OCI-M1 (cell line): ENCODE results near the gene LIN7C.

Source experiments
- DNase-seq: peaks from one replicate; lab custom pipeline; 2025; lab: John Stamatoyannopoulos, UW

The LIN7C gene

GRCh38 chr11:27507557-27508322 is 1.2 kb upstream of the LIN7C start:
- DNase-seq, result no peak

DNA sequence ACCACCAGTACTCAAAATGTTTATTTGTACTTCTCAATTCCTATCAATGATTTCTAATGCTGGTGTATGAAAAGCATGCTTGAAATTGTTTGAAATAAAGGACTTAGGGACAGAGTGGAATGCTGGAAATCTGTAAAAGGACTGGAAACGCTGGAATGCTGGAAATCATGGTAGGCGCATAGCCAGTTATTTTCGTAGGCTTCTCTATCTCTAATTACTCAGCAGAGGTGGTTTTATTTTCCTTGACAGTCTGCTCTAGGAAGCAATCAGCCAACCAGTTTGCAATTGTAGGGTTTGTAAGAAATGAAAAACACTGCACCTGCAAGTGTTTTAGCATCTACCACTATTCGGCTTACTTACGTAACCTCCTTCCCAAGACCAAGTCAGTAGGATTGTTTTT is 788 bp downstream of the LIN7C start:
- peak; percentile 40 for DNase-seq

DNA sequence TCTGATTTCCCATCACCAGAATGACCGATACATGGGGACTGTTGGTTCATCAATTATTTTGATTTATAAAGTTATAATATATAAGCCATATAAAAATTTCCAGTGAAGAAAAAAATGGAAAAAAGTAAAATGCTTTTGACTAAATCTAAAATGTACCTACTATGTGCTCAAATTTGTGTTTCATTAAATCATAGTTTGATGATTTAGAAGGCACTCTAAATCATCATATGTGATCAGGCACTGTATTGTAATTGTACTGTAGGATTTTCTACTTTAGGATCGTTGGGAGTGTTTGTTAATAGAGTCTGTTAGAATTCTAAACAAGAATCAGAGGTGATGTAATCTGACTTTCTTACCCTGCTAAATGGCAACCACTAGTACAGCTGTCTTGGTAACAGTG is 2.4 kb downstream of the LIN7C start:
- no peak for DNase-seq

DNA sequence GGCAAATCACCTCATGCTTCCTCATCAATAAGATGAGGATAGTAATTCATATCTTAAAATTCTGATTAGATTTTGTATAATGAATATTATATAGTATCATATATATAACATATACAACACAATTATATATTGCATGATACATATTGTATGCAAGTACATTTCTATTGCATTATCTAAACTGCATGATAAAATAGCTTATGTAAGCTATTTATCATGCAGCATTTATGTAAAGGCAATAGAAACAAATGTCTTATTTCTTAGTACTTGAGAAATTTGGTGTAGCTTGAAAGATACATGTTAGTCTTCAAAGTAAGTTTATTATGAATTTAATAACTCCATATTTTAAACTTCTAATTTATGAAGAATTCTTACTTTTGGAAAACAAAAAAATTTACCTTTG is 5.5 kb downstream of the LIN7C start:
- DNase-seq, result no peak

DNA sequence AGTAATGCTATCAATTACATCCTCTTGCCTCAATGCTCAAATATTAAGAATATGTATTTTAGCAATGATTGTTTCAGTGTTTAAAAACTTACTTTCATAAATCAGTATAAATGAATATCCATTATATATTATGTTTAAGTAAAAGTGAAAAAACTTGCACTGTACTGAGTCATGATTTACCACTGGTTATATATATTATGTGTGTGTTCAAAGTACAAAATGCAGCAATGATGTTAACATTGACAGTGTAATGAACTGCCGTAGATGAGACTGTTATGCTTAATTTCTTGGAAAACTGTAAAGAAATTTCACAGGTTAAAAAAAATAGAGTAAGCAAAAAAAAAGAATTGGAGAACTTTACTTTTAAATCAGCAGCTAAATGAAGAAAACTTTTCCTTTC is 8.7 kb downstream of the LIN7C start:
- no peak for DNase-seq

DNA sequence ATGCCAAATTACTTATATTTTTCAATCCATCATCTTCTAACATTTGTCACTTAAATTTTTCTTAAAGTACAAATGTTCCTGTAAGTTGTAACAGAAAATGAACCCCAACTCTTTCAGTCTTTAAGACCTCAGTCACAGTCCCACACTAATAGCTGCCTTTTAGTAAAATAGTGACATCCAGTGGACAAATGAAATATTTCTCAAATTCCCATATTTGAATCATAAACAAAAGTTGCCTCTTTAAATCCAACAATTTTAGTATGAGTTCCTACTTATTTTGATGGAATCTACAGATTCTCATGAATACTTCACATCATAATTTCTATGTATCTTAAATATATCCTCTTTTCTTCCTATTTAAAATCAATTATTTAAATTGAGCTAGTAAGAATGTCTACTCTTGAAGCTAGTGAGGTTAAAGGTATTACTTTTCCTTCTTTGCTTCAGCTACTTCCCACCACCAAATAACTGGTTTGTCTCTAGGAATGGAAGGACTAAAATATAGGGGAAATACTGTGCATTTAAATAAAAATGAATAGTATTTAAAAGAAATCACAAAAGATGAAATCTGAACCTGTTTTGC is 9.2 kb downstream of the LIN7C start:
- DNase-seq, result peak; percentile 72

- DNase-seq, result no peak
Observed at GRCh38 chr11:27496461-27496860, 10.1 kb downstream of the LIN7C start.

DNA sequence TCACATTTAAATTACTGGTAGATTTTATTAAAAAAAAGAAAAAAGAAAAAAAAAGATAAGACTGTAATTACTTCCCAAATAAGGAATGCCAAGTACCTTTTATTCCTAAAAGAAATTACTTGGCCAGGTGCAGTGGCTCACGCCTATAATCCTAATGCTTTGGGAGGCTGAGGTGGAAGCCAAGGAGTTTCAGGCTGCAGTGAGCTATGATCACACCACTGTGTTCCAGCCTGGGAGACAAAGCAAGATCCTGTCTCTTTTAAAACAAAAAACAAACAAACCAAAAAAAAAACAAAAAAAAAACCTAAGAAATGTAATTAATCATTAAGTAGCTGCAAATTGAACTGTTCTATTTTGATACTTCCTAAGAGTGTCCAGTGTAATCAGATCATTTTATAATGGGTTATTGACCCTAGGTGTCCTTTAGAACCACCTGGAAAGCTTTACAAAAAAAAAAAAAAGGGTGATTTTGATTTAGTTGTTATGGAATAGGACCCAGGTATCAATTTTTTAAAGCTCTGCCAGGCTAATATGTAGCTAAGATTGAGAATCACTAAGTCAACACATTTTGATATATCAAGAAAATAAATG is 10.8 kb downstream of the LIN7C start:
- DNase-seq, result no peak

- DNase-seq, result no peak
Observed at GRCh38 chr11:27489092-27489491, 17.5 kb downstream of the LIN7C start.

DNA sequence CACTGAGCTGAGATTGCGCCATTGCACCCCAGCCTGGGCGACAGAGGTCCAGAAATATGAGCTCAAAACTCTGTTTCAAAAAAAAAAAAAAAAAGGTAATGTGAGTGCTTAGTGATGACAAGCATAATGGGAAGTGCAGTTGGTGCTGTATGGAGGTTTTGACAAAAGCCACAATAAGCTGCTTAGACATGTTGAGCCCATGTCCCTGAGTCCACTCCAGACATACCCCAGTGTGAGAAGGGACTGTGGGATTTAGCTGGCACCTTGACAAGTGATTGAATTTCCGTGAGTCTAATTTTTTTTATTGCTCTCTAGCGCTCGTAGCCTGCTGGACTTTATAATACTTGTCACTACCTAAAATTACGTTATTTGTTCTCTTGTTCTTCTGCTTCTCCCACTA is 18.9 kb downstream of the LIN7C start:
- no peak for DNase-seq

DNA sequence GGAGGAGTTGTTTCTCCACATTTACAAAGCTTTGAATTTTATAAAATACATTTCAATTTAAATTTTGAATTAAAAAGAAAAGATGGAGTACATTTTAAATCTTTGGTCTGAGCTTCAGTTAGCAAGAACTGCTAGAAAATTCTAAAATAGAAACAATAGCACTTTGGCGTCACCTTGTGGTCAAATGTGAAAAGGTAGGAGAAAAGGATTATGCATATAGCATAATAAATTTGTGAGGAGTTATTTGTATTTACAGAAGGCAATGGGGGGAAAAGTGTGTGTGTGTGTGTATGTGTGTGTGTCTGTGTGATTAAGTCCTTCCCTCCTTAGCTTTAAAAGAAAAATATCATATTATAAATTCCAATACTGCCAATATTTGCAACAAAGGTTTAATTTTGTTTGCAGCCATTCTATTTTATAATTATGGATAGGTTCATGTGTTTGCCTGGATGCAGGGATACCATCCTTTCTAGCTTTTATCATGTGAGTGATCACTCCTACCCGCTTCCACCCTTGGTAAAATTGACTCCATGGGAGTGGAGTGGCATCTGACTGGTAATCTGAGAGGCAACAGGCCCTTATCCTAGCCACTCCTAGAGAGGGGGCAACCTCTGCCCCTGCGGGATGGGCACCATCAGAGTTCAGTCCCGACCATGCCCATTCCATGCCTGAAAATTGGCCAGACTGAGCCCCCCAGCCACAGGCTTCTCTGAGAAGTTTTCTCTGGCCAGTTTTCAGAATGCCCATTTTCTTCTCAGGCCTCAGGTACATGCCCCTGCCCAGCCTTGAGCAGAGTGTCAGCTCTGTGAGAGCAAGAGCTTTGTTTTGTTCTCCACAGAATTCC is 20.4 kb downstream of the LIN7C start:
- peak; percentile 86 for DNase-seq

- no peak for DNase-seq
Observed at GRCh38 chr11:27482793-27483192, 23.8 kb downstream of the LIN7C start.

GRCh38 chr11:27481992-27482391 is 24.6 kb downstream of the LIN7C start:
- DNase-seq, result no peak

DNA sequence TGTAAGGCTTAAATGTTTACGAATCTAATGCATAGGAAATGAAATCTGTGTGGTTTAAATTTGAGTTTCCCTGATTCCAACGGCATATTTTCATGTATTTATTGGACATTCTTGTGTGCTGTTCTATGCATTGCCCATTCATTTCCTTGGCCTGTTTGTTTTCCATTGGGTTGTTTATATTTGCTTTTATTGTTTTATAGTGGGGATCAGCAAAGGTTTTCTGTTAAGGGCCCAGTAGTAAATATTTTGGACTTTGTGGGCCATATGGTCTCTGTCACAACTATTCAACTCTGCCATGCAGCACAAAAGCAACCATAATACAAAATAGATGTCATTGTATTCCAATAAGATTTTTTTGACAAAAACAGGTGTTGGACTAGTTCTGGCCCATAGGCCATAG is 28.7 kb downstream of the LIN7C start:
- no peak for DNase-seq

GRCh38 chr11:27477243-27477642 is 29.3 kb downstream of the LIN7C start:
- no peak for DNase-seq

DNA sequence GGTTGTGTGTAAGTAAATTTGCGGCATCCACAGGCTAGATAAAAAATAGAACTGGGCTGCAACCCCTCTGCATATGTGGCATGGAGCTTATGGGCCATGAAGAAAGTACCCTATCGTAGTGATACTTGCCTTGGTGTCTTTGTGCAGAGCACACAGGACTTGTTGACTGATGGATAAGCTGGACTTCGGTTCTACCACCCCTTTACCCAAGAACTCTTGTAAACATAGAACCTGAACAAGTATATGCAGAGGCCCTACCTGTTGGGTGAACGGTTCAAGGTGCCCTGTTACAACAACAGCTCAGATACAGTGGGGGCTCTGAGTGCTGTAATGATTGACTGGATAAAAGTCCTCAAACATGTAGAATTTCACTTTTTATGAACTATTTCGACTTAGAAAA is 30.9 kb downstream of the LIN7C start:
- DNase-seq, result no peak

DNA sequence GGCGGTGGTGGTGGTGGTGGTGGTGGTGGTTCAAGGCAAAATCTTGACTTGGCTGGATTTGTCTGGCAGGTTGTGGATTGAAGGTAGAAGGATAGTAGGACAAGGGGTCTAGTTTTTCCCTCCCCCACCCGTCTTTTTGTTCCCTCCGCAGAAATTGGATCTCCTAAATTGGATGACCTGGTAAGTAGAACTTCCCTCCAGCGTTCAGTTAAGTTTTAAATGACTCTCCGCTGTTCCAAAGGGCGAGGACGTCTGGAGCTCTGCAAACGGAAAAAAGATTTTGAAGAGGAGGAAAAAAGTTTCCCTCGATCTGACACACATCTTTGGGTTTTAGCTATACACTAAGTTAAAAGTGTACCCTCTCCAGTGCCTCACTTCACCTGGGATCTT is 33.6 kb downstream of the LIN7C start:
- no peak for DNase-seq

GRCh38 chr11:27472398-27473016 is 34.1 kb downstream of the LIN7C start, which contains the start of gene LGR4:
Gene LGR4 (minus strand): TSS chr11:27472790. CDS start chr11:27472302, 488 bp downstream.
- DNase-seq, result peak; percentile 89

- peak; percentile 47 for DNase-seq
Observed at GRCh38 chr11:27471589-27472397, 34.8 kb downstream of the LIN7C start.

DNA sequence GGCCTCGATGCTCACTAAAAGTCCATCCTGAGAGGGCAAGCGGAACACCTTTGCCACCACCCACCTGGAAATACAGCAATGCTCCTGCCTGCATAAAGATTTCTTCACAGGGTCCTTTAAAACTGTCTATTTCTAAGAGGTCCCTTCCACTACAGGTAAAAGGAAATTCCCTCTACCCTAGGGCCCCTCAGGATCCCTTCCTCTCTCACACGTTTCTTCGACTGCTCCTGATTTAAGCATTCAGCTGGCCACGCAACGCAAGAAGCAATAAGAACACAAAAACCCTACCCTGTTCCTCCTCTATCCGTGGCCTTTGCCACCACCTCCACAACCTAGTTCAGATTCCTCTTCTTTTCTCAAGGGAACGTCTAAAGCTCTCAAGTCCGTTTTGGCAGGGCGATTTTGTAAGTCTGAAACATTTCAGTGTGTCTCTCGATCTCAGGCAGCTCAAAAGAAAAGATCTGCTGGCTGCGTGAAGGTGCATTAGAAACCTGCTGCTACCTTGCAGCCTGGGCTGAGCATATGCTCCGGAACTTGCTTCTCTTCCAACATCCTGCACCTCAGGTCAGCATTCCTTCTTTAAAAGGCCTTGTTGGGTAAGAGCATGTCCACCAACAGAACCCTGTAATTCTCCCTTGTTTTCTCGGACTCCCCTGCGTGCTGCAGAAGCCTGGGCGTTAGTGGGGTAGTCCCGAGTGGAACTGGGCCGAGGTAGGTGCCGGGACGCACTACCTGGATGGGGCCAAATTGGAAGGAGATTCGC is 35.6 kb downstream of the LIN7C start:
- no peak for DNase-seq
